Fibroblast of lung (primary cell): Measurements from ENCODE around the gene CSK.

Source experiments
- CTCF ChIP-seq, 2 donors: IDR thresholded peaks in 1 of 2; conservative IDR thresholded peaks in 1 of 2; 1 replicate in 1 of 2; 2 replicates in 1 of 2; pipeline ENCODE4 v1.5.1; 2011 to 2012; ENCODE audit warnings: low read length in 2 of 2, control low read depth in 1 of 2, inconsistent platforms in 1 of 2, low read depth in 1 of 2, mild to moderate bottlenecking in 1 of 2
- EZH2 ChIP-seq: IDR thresholded peaks from 2 replicates; pipeline ENCODE4 v1.5.1; 2012; ENCODE audit warnings: low read length, control low read depth, mild to moderate bottlenecking; ENCODE audit errors: missing control alignments

- TF ChIP-seq CTCF (conservative IDR thresholded peaks at IDR 0.05 in 1 of 2, IDR thresholded peaks at IDR 0.05 in 1 of 2; ENCODE audit: low read depth in 1 of 2, low read length in 2 of 2) (no peak), EZH2 (no peak)
These were observed 13.1 kb downstream of the CSK start for GRCh38 chr15:74794970-74795349.
